Panc1 (cell line): ENCODE data around the gene SDK1. TPM values are rescaled to one million over a fixed set of nuclear protein-coding genes. Genes with fewer than 3 reads are reported as not detected.

Experiments
- ATAC-seq: fragments of 200-7000 bp; cut with Tn5 transposase; 2 replicates; pipeline ENCODE4 v1.9.1; 2020; ENCODE audit warnings: mild to moderate bottlenecking, moderate library complexity
- BruUV-seq: library from RNA; stranded (reverse); fragments of 400-500 nt; replicated peaks from 2 replicates; lab custom pipeline; 2021; lab: Mats Ljungman, UMichigan
- CTCF ChIA-PET: fragments of 300-600 bp; sonication (Branson Sonifier 250); formaldehyde crosslinking; loops from one replicate; lab custom pipeline; 2022; ENCODE audit warnings: antibody characterized with exemption; lab: Charles Lee
- POLR2A ChIA-PET: fragments of 300-600 bp; sonication (Branson Sonifier 250); formaldehyde crosslinking; loops from one replicate; lab custom pipeline; 2022; ENCODE audit warnings: antibody characterized with exemption; lab: Charles Lee
- DNase-seq: peaks from one replicate; pipeline ENCODE4 v3.0.0-alpha.2; 2010; ENCODE audit warnings: low read depth, low spot score
- H3K27ac ChIP-seq: 2 replicates; pipeline ENCODE4 v1.5.1; 2011; ENCODE audit warnings: mild to moderate bottlenecking, low read length, inconsistent platforms
- H3K27me3 ChIP-seq: fragments of 200-500 bp; sonication (Bioruptor generic); 2 replicates; pipeline ENCODE4 v1.6.0; 2014; ENCODE audit warnings: low read length, inconsistent platforms; ENCODE audit not compliant: control insufficient read depth, insufficient read depth
- H3K36me3 ChIP-seq: fragments of 200-500 bp; sonication (Bioruptor generic); 2 replicates; pipeline ENCODE4 v1.5.1; 2014; ENCODE audit warnings: inconsistent platforms, mild to moderate bottlenecking, low read length, moderate library complexity; ENCODE audit not compliant: control insufficient read depth, insufficient read depth
- H3K4me1 ChIP-seq: 2 replicates; pipeline ENCODE4 v1.5.1; 2011; ENCODE audit warnings: inconsistent platforms, mild to moderate bottlenecking, low read length, moderate library complexity; ENCODE audit not compliant: control insufficient read depth, insufficient read depth
- H3K4me3 ChIP-seq, 2 experiments: 2 replicates each; pipeline ENCODE4 v1.5.1; 2011 to 2012; ENCODE audit warnings: low read depth in 2 of 2, low read length in 2 of 2, mild to moderate bottlenecking in 2 of 2, inconsistent platforms in 1 of 2, moderate library complexity in 1 of 2
- H3K9me3 ChIP-seq: fragments of 200-500 bp; sonication (Bioruptor generic); 2 replicates; pipeline ENCODE4 v1.5.1; 2014; ENCODE audit warnings: low read depth, mild to moderate bottlenecking, inconsistent platforms, low read length, moderate library complexity; ENCODE audit not compliant: control insufficient read depth, insufficient read depth
- POLR2AphosphoS5 ChIP-seq: IDR thresholded peaks from 2 replicates; pipeline ENCODE4 v1.6.1; 2012; ENCODE audit warnings: mild to moderate bottlenecking, low read depth, low read length, moderate library complexity
- SIN3A ChIP-seq: IDR thresholded peaks from 2 replicates; pipeline ENCODE4 v1.6.1; 2012; ENCODE audit warnings: low read depth, mild to moderate bottlenecking, low read length, moderate library complexity, borderline replicate concordance; ENCODE audit not compliant: insufficient read depth
- TCF7L2 ChIP-seq: IDR thresholded peaks from 2 replicates; pipeline ENCODE4 v1.6.1; 2011; ENCODE audit warnings: mild to moderate bottlenecking, low read depth, low read length, inconsistent platforms
- in situ Hi-C: cut with HindIII; loops from 2 replicates; pipeline ENCODE4 v1.10.0; 2016; ENCODE audit warnings: low sequenced_read_pairs, low pct_unique_long_range_greater_than_20kb
- intact Hi-C: fragments of 100-400 bp; cut with micrococcal nuclease; formaldehyde crosslinking; loops from one replicate; pipeline ENCODE4 v1.10.0; 2022; ENCODE audit not compliant: unreplicated experiment
- total RNA-seq: library from RNA; stranded (reverse); gene quantifications from one replicate; pipeline ENCODE4 v1.2.1, GENCODE V29; 2021; ENCODE audit not compliant: unreplicated experiment
- TF ChIP-seq, protein P1 (sequence below): fragments of 450-650 bp; IDR thresholded peaks from 2 replicates; pipeline ENCODE4 v1.5.1; 2017; ENCODE audit warnings: mild to moderate bottlenecking
- TF ChIP-seq, protein P2 (sequence below), 2 experiments: IDR thresholded peaks; 2 replicates each; pipeline ENCODE4 v1.6.1; 2011 to 2012; ENCODE audit warnings: low read depth in 2 of 2, control low read depth in 1 of 2, low read length in 1 of 2, mild to moderate bottlenecking in 1 of 2, moderate library complexity in 1 of 2; ENCODE audit not compliant: insufficient read depth in 1 of 2

The SDK1 gene
- total RNA-seq, 1 experiment from 2014 or later = 47.4 TPM

DNA sequence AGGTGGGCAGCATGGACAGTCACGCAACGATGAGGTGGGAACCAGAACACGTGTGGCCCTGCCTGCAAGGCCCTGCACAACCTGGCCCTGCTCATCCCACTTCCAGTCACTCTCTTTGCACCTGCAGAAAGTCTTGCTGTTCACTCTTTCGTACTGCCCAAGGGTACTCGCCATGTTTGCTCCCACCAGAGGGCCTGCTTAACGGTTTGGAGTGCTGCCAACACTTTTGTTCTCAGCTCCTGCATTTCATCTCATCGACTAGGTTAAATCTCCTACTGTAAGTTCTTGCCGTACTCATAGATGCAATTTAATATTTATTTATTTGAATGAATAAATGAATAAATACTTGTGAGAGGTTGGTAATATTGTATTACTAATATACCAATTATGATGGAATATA is 315.3 kb downstream of the SDK1 start:
- ATAC-seq = no peak
- intact Hi-C loops (no loop called here), in situ Hi-C loops (no loop called here)
- Histone ChIP-seq H3K36me3 (no peaks in the 10 kb centered on the region), H3K4me1 (peaks cover 13% of the 10 kb centered on the region), H3K9me3 (no peaks in the 10 kb centered on the region), H3K27ac (no peak overlapping the region), H3K27me3 (no peaks in the 10 kb centered on the region), H3K4me3 (no peak overlapping the region)
- TF ChIP-seq, protein P1, sequence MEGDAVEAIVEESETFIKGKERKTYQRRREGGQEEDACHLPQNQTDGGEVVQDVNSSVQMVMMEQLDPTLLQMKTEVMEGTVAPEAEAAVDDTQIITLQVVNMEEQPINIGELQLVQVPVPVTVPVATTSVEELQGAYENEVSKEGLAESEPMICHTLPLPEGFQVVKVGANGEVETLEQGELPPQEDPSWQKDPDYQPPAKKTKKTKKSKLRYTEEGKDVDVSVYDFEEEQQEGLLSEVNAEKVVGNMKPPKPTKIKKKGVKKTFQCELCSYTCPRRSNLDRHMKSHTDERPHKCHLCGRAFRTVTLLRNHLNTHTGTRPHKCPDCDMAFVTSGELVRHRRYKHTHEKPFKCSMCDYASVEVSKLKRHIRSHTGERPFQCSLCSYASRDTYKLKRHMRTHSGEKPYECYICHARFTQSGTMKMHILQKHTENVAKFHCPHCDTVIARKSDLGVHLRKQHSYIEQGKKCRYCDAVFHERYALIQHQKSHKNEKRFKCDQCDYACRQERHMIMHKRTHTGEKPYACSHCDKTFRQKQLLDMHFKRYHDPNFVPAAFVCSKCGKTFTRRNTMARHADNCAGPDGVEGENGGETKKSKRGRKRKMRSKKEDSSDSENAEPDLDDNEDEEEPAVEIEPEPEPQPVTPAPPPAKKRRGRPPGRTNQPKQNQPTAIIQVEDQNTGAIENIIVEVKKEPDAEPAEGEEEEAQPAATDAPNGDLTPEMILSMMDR = no peak
- TF ChIP-seq, protein P2, sequence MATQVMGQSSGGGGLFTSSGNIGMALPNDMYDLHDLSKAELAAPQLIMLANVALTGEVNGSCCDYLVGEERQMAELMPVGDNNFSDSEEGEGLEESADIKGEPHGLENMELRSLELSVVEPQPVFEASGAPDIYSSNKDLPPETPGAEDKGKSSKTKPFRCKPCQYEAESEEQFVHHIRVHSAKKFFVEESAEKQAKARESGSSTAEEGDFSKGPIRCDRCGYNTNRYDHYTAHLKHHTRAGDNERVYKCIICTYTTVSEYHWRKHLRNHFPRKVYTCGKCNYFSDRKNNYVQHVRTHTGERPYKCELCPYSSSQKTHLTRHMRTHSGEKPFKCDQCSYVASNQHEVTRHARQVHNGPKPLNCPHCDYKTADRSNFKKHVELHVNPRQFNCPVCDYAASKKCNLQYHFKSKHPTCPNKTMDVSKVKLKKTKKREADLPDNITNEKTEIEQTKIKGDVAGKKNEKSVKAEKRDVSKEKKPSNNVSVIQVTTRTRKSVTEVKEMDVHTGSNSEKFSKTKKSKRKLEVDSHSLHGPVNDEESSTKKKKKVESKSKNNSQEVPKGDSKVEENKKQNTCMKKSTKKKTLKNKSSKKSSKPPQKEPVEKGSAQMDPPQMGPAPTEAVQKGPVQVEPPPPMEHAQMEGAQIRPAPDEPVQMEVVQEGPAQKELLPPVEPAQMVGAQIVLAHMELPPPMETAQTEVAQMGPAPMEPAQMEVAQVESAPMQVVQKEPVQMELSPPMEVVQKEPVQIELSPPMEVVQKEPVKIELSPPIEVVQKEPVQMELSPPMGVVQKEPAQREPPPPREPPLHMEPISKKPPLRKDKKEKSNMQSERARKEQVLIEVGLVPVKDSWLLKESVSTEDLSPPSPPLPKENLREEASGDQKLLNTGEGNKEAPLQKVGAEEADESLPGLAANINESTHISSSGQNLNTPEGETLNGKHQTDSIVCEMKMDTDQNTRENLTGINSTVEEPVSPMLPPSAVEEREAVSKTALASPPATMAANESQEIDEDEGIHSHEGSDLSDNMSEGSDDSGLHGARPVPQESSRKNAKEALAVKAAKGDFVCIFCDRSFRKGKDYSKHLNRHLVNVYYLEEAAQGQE (IDR thresholded peaks at IDR 0.05; ENCODE audit: insufficient read depth in 1 of 2, low read depth in 2 of 2, low read length in 1 of 2) = no peak
- TF ChIP-seq SIN3A (no peak), POLR2AphosphoS5 (no peak), TCF7L2 (no peak)
- no TSS peak for BruUV-seq
- no peak for DNase-seq
- ChIA-PET CTCF (no interaction called here), POLR2A (no interaction called here)

DNA sequence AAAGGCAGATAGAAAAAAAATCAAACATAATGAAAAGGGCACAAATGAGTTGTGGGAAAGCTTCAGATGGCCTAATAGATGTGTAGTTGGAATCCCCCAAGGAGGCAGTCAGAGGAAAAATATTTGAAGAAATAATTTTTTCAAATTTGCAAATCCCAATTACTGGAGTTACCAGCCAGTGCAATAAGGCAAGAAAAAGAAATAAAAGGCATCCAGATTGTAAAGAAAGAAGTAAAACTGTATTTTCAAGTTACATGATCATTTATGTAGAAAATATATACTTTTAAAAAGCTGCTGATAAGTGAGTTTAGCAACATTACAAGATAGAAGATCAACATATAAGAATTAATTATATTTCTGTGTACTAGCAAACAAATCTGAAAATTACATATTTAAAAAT is 329.0 kb downstream of the SDK1 start:
- in situ Hi-C loops (no loop called here), intact Hi-C loops (no loop called here)
- Histone ChIP-seq H3K4me3 (no peak overlapping the region), H3K27ac (no peak overlapping the region), H3K4me1 (no peaks in the 10 kb centered on the region), H3K36me3 (no peaks in the 10 kb centered on the region), H3K27me3 (no peaks in the 10 kb centered on the region), H3K9me3 (peaks cover 21% of the 10 kb centered on the region)
- TF ChIP-seq POLR2AphosphoS5 (no peak), SIN3A (no peak), TCF7L2 (no peak)
- TF ChIP-seq, protein P2 (IDR thresholded peaks at IDR 0.05; ENCODE audit: insufficient read depth in 1 of 2, low read depth in 2 of 2, low read length in 1 of 2) = no peak
- TF ChIP-seq, protein P1 = no peak
- ChIA-PET CTCF (no interaction called here), POLR2A (no interaction called here)
- no peak for DNase-seq
- no TSS peak for BruUV-seq
- no peak for ATAC-seq
